DMS79 (cell line): ENCODE measurements around the gene TOM1L2.
"Not testable (repeated sequence)": the region's sequence is repeated elsewhere in the genome, so short reads cannot be mapped to it uniquely, and the experiment has no call there.

Source experiments
- DNase-seq: peaks from one replicate; lab custom pipeline; 2025; lab: John Stamatoyannopoulos, UW

Gene TOM1L2

DNA sequence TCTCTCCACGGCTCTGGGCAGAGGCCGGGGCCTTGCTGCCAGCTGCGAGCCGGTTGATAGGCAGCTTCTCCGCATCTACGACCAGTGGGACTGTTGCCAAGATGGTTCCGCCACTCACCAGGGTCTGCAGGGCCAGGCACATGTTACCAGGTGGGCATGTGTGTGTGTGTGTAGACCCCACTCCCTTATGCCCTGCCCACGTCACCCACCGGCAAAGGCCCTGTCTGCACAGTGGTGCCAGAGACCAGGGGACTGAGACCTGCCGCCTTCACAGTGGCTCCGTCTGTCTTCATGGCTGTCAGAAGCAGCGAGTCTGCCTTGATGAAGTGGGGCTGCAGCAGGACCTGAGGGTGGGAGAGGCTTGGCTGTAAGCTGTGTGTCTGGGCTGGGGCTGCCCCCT is 153.1 kb downstream of the TOM1L2 start:
- no peak for DNase-seq

GRCh38 chr17:17818088-17818526 is 154.1 kb downstream of the TOM1L2 start:
- DNase-seq: no peak

DNA sequence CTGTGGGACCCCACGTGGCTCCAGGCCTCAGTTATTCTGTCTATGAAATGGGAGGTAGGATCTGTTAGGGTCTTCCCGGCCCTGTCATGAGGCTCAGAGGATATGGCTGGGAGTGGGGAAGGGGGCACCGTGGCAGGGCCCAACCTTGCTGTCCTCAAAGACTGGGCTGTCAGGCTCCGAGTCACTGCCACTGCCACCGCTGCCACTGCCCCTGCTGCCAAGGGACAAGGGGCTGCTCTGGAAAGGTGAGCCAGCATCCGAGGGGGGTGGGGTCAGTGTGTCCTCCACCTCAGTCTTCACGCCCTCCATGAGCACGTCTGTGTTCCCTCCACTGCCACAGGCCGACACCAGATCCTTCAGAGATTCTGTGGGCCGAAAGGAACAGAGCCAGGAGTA is 154.7 kb downstream of the TOM1L2 start:
- no peak for DNase-seq

- DNase-seq: no peak
These were observed 155.2 kb downstream of the TOM1L2 start for GRCh38 chr17:17816831-17817551.

- no peak for DNase-seq
These were observed 155.9 kb downstream of the TOM1L2 start for GRCh38 chr17:17816240-17816814.

DNA sequence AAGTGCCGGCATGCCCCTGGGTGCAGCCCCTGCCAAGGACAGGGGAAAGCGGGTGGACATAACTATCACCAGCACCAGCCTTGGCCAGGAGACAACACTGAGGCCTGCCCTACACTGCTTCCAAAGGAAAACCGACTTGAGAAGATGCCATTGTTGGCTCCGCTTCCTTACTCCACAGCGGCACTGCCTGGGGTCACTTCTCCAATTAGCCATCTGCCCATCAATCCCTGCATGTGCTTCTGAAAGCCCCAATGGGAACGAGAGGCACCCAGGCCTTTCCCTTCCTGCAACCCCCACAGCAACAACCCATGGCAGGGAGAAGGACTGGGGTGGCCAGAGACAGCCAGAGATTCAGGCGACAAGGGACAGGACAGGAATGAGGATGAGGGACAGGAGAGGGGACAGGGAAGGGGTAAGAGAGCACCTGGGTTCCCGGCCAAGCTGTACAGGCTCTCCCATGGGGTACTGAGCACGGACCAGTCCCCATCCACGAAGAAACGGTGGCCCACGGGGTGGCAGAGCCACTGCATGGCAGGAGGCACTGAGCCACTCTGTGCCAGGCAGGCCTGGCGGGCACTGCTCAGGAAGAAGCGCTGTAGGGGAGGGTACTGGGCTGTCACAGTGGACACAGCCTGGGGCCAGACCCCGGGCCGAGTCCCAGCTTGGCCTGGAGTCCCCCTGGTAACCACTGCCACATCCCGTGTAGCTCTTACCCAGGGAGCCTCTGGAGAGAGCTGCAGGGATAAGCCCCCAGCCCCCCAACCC is 156.6 kb downstream of the TOM1L2 start:
- DNase-seq: no peak

DNA sequence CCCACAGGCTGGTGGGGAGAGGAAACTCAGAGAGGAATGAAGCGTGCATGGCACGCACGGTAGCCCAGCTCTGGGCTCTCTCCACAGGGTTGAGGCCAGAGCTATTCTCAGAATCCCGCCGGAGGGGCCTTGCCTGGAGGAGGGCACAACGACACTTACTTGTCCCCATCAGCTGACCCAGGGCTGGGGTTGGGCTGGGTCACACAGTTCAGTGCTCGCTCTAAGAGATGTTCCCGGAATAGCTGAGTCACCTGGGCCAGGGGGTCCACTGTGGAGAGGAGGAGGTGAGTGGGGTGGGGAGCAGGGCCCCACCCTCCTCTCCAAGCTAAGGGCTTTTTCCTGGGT is 157.2 kb downstream of the TOM1L2 start:
- DNase-seq: no peak

GRCh38 chr17:17814162-17815061 is 157.8 kb downstream of the TOM1L2 start:
- DNase-seq: no peak

DNA sequence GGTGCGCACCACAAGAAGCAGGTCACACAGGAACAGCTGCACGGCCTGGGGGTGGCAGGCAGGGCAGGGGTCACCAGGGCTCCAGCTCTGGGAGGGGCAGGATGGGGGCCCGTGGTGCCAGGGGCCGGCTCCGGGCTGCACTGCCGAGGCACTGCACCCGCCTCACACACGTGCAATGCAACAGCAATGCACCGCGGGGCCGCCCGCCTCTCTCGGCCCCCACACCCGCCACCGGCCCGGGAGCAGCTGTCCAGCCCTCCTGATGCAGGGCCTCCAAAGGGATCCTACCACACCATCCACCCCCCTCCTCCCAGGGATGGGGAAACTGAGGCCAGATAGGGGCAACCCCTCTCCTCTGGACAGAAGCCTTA is 158.5 kb downstream of the TOM1L2 start:
- no peak for DNase-seq

DNA sequence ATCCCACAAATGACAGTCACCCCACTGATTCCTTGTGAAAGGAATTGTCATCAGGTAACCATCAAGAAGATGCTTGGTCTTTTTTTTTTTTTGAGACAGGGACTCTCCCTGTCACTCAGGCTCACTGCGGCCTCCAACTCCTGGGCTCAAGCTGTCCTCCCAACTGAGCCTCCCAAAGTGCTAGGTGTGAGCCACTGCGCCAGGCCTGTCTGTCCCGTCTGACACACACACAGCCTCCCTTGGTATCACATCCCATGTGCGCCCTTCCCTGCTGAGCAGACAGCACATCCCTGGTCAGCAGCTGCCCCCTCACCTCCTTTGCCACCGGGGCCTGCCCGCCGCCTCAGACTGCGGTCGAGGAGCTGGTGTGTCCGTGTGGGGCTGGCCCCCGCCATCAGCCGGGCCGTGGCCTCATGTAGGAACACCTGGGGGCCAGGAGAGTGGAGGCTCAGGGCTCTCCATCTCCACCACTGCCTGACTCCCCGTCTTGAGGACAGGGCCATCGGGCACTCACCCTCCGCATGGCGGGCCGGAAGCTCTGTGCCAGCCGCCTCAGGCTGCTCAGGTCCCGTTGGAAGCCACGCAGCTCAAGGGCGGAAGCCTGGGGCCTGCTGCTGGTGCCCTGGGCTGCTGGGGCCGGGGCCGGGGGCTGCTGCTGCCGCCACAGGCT is 159.0 kb downstream of the TOM1L2 start:
- no peak for DNase-seq

DNA sequence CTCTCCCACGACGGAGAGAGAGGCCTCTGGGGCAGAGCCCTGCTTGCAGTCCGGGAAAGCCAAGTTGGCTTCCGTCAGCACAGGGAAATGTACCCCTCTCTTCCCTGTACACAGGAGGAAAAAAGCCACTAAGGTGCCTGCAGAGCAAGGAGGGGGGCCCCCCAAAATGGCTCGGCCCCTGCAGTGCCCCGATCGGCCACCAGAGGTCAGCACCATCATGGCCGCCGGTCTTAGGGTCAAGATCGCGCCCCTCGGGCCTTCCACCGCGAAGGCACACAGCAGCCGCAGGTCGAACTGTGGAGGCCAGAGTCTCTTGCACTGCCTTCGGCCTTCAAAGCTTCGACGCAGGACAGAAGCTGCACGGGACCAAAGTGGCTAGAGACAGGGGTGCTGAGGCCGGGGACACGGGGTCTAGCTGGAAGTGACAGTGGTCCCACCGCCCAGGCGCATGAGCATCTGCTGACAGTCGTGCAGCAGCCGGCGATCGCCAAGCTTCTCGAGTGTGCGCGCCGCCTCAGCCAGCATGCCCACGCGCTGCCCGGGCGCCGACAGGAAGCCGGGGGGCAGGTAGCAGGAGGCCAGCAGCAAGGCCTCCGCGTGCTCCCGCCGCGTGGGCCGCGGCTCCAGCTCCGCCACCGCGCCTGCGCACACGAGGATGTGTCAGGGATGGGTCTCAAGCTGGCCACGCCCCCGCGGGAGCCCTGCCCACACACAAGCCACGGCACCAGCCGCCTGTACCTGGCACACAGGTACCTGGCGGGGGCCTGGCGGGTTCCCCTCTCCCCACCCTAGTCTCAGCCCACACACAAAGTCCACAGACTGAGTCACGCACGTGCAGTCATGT is 159.8 kb downstream of the TOM1L2 start:
- no peak for DNase-seq

DNA sequence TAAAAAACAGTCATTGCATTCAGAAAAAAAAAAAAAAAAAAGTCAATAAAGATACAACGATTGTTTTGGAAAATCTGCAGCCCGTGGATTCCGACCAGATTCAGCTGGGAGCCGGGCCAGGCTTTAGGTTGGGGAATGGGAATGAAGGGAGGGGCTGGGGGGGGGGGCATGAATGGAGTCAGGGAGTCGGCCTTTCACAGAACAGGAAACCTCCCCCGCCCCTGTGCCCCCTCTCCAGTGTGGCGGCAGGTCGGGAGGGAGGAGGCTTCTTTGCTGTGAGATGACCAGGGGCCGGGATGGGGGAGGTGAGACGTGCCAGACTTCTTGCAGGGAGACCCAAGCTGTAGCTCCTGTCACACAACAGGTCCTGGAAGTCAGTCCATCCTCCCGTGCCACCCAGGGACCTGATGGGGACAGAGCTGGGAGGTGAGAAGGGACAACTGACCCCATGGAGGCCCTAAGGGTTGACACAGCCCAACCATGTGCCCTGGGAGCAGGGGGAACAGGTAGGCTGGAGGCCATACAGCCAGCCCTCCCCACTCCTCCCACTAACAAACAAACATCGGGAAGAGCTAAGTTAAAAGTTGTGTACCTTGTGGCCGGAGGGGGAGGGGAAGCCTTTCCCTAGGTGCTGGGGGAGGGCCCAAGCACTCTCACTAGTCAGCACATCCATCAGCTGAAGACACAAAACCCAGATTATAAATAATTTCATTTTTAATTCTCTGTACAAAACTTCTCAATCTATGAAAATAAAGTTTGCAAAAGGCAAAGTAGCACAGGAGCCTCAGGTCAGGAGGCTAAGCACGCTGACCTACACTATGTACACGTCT is 160.6 kb downstream of the TOM1L2 start:
- no peak for DNase-seq

- no peak for DNase-seq
These were observed 161.3 kb downstream of the TOM1L2 start for GRCh38 chr17:17810895-17811248.

DNA sequence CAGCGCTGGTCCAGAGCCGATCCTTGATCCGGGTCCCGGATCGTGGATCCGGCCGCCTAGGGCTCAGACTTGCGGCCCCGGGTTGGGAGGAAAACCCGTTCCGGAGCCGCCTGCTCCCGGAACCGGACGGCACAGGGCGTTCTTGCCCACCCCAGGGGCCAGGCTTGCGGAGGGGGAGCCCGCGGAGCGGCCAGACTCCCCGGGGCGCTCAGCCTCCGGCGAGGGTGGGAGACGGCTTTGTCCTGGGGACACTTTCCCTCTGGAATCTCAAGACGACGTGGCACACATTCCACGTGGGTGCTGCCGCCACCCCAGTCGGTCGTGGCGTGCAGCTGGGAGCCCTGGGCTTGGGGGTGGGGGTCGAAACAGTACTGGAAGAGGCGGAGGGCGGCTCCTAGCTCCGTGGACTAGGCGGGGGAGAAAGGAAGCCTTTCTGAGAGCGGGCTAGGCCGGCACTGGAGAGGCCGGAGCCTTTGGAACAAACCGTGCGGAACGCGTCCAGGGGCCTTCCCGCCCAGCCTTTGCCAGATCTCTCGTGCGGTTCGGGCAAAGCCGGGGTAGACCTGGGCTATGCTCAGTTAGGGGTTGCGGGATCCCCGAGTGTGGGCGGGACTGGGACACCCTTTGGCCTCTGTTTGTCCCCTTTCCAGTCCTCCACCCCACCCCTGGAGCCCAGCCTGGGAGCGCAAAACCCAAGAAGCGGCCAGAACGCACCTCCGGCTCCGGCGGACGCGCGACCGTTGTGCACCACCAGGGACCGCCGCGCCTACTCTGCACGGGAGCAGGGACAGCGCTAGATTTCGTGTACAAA is 161.9 kb downstream of the TOM1L2 start:
- no peak for DNase-seq

- no peak for DNase-seq
These were observed 162.6 kb downstream of the TOM1L2 start for GRCh38 chr17:17809531-17810083.

DNA sequence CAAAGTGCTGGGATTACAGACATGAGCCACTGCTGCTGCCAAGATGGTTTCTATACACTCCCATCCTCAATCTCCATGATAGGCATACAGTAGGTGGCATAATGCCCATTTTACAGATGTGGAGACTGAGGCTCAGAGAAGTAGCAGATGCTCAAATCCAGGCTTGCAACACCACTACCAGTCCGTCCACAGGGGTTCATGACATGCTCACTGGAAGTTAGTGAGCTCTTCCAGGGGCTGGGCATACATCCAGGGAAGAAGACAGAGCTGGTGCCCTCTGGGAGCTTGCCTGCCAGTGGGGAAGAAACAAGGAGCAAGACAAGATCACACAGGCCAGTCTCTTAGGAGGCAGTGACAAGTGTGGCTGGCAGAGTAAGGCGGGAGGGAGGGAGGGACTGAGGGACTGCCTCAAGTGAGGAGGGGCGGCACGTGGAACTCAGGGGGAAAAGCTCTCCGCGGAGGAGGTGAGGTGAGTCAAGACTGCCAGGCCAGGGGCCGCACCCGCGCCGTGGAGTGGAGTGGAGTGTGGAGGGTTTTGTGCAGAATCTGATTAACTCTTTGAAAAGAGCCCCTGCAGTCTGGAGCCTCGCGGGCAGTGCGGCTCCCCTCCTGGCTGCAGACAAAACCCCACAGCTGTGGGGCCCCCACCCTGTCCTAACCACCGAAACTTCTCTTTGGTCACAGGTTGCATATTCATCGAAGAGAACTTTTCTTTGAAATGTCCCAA is 163.3 kb downstream of the TOM1L2 start:
- no peak for DNase-seq

- not testable (repeated sequence) for DNase-seq
These were observed 164.0 kb downstream of the TOM1L2 start for GRCh38 chr17:17808200-17808599.

DNA sequence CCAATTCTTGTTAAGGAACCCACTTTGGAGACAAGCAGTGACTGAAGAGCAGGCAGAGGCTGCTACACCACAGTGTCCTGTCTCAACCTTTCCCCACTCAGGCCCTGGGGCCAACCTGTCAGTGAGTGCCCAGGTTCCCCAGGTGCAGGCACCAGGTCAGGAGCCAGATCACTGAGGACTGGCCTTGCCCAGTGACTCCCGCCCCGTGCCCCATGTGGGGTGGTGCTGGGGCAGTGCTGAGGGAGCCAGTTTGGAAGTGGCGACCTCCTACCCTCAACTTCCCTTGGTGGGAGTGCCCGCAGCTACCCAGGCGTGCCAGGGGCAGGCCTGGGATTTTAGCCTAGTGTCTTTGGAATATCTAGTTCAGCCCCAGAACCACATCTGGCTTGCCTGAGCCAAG is 164.8 kb downstream of the TOM1L2 start:
- no peak for DNase-seq
